ENCODE measurements around the gene NEK10.

DNA sequence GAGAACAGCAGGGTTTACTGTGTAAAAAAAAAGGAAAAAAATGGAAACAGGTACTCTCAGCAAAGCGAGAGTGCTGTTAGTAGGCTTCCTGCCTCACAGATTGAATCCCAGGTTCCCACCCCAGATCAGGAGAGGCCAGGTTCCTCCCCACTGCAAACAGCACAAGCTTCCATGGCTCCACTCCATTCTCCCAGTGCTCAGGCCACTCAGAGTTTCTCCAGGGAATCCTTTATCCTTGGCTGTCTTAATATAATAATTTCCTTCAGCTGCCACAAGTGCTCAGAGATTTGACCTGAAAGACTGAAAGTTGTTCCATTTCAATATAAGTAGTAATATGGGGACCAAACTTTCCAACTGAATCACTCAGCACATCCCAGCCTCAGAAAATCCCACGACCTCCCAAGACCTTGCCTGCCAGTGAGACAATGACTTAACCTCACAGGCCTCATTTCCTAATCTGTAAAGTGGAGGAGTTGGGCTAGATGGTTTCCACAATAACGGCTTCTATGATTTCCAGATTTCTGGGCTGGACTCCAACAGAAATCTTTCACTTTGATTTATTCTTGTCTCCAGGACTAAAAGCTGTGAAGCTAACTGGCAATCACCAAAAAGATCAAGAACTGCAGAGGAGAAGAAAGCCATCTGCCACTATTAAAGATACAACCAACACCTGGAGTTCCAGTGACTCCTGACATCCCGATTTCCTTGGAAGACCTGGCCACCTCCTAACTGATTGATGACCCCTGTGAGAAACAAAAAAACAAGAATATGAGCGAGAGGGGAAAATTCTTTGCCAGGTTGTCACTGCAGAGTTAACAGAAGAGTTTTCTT is 289.5 kb downstream of the NEK10 start:
- TF ChIP-seq POLR2A (IDR thresholded peaks at IDR 0.05), result no peak
- TF ChIP-seq, protein P1, sequence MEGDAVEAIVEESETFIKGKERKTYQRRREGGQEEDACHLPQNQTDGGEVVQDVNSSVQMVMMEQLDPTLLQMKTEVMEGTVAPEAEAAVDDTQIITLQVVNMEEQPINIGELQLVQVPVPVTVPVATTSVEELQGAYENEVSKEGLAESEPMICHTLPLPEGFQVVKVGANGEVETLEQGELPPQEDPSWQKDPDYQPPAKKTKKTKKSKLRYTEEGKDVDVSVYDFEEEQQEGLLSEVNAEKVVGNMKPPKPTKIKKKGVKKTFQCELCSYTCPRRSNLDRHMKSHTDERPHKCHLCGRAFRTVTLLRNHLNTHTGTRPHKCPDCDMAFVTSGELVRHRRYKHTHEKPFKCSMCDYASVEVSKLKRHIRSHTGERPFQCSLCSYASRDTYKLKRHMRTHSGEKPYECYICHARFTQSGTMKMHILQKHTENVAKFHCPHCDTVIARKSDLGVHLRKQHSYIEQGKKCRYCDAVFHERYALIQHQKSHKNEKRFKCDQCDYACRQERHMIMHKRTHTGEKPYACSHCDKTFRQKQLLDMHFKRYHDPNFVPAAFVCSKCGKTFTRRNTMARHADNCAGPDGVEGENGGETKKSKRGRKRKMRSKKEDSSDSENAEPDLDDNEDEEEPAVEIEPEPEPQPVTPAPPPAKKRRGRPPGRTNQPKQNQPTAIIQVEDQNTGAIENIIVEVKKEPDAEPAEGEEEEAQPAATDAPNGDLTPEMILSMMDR (IDR thresholded peaks at IDR 0.05), result no peak

All from lower leg skin (tissue), 3 donors.